ENCODE measurements around the gene SETD2. TPM values are rescaled to one million over a fixed set of nuclear protein-coding genes. Genes with fewer than 3 reads are reported as not detected.

The SETD2 gene
- total RNA-seq, 4 donors from 2014 or later = 58.5 to 81.7 (median 65.9) TPM

GRCh38 chr3:47103619-47104018 is 60.3 kb downstream of the SETD2 start:
- TF ChIP-seq CTCF (IDR thresholded peaks at IDR 0.05; ENCODE audit: low read depth) = no peak

- TF ChIP-seq CTCF (IDR thresholded peaks at IDR 0.05; ENCODE audit: low read depth) = no peak
Observed at GRCh38 chr3:47102081-47102600, 61.8 kb downstream of the SETD2 start.

GRCh38 chr3:47098910-47099309 is 65.0 kb downstream of the SETD2 start:
- no peak for TF ChIP-seq CTCF (IDR thresholded peaks at IDR 0.05; ENCODE audit: low read depth)

GRCh38 chr3:47097864-47098263 is 66.0 kb downstream of the SETD2 start:
- no peak for TF ChIP-seq CTCF (IDR thresholded peaks at IDR 0.05; ENCODE audit: low read depth)

GRCh38 chr3:47096959-47097358 is 67.0 kb downstream of the SETD2 start:
- TF ChIP-seq CTCF (IDR thresholded peaks at IDR 0.05; ENCODE audit: low read depth) = no peak

- TF ChIP-seq CTCF (IDR thresholded peaks at IDR 0.05; ENCODE audit: low read depth) = no peak
Observed at GRCh38 chr3:47092090-47092489, 71.8 kb downstream of the SETD2 start.

GRCh38 chr3:47089630-47090029 is 74.3 kb downstream of the SETD2 start:
- no peak for TF ChIP-seq CTCF (IDR thresholded peaks at IDR 0.05; ENCODE audit: low read depth)

All from subcutaneous adipose tissue (tissue), 4 donors.